Measurements from ENCODE around the gene EHHADH.

Gene EHHADH

GRCh38 chr3:185200639-185201038 is 53.2 kb downstream of the EHHADH start:
- H3K27ac ChIP-seq (ENCODE audit: low read depth, low read length): no peak overlapping the region
- peaks cover 4 to 21% of the 10 kb centered on the region in 2 donors for H3K36me3 ChIP-seq (ENCODE audit: control insufficient read depth in 1 of 2, insufficient read depth in 2 of 2, low read length in 2 of 2)

GRCh38 chr3:185199671-185200070 is 54.2 kb downstream of the EHHADH start:
- no peak overlapping the region for H3K4me3 ChIP-seq (ENCODE audit: low read depth in 1 of 2, low read length in 2 of 2)
- H3K4me1 ChIP-seq (ENCODE audit: control insufficient read depth in 1 of 2, insufficient read depth in 2 of 2, low read length in 2 of 2): no peaks in the 10 kb centered on the region

More at GRCh38 chr3:185200639-185201038, 53.2 kb downstream of the EHHADH start:
- Histone ChIP-seq H3K9ac (ENCODE audit: low read depth in 1 of 2, low read length in 2 of 2) (no peak overlapping the region), H3K4me1 (ENCODE audit: control insufficient read depth in 1 of 2, insufficient read depth in 2 of 2, low read length in 2 of 2) (no peaks in the 10 kb centered on the region), H3K4me3 (ENCODE audit: low read depth in 1 of 2, low read length in 2 of 2) (no peak overlapping the region), H3K9me3 (ENCODE audit: control insufficient read depth in 1 of 2, low read length in 2 of 2) (no peaks in the 10 kb centered on the region), H3K27me3 (ENCODE audit: control insufficient read depth in 1 of 2, insufficient read depth in 2 of 2, low read length in 2 of 2) (no peaks in the 10 kb centered on the region)

GRCh38 chr3:185199206-185199605 is 54.6 kb downstream of the EHHADH start:
- peaks cover 4 to 19% of the 10 kb centered on the region in 2 donors for H3K36me3 ChIP-seq (ENCODE audit: control insufficient read depth in 1 of 2, insufficient read depth in 2 of 2, low read length in 2 of 2)

More at GRCh38 chr3:185199671-185200070, 54.2 kb downstream of the EHHADH start:
- Histone ChIP-seq H3K9me3 (ENCODE audit: control insufficient read depth in 1 of 2, low read length in 2 of 2) (no peaks in the 10 kb centered on the region), H3K27ac (ENCODE audit: low read depth, low read length) (no peak overlapping the region), H3K27me3 (ENCODE audit: control insufficient read depth in 1 of 2, insufficient read depth in 2 of 2, low read length in 2 of 2) (no peaks in the 10 kb centered on the region), H3K9ac (ENCODE audit: low read depth in 1 of 2, low read length in 2 of 2) (no peak overlapping the region), H3K36me3 (ENCODE audit: control insufficient read depth in 1 of 2, insufficient read depth in 2 of 2, low read length in 2 of 2) (peaks cover 4 to 21% of the 10 kb centered on the region in 2 donors)

GRCh38 chr3:185197068-185197467 is 56.8 kb downstream of the EHHADH start:
- H3K27me3 ChIP-seq (ENCODE audit: control insufficient read depth in 1 of 2, insufficient read depth in 2 of 2, low read length in 2 of 2): no peaks in the 10 kb centered on the region
- no peaks in the 10 kb centered on the region for H3K4me1 ChIP-seq (ENCODE audit: control insufficient read depth in 1 of 2, insufficient read depth in 2 of 2, low read length in 2 of 2)
- no peak overlapping the region for H3K9ac ChIP-seq (ENCODE audit: low read depth in 1 of 2, low read length in 2 of 2)
- no peaks in the 10 kb centered on the region for H3K9me3 ChIP-seq (ENCODE audit: control insufficient read depth in 1 of 2, low read length in 2 of 2)
- H3K4me3 ChIP-seq (ENCODE audit: low read depth in 1 of 2, low read length in 2 of 2): no peak overlapping the region
- H3K36me3 ChIP-seq (ENCODE audit: control insufficient read depth in 1 of 2, insufficient read depth in 2 of 2, low read length in 2 of 2): peaks cover 14 to 25% of the 10 kb centered on the region in 2 donors
- no peak overlapping the region for H3K27ac ChIP-seq (ENCODE audit: low read depth, low read length)

More at GRCh38 chr3:185199206-185199605, 54.6 kb downstream of the EHHADH start:
- Histone ChIP-seq H3K9me3 (ENCODE audit: control insufficient read depth in 1 of 2, low read length in 2 of 2) (no peaks in the 10 kb centered on the region), H3K27ac (ENCODE audit: low read depth, low read length) (no peak overlapping the region), H3K4me3 (ENCODE audit: low read depth in 1 of 2, low read length in 2 of 2) (no peak overlapping the region), H3K4me1 (ENCODE audit: control insufficient read depth in 1 of 2, insufficient read depth in 2 of 2, low read length in 2 of 2) (no peaks in the 10 kb centered on the region), H3K9ac (ENCODE audit: low read depth in 1 of 2, low read length in 2 of 2) (no peak overlapping the region), H3K27me3 (ENCODE audit: control insufficient read depth in 1 of 2, insufficient read depth in 2 of 2, low read length in 2 of 2) (no peaks in the 10 kb centered on the region)

- Histone ChIP-seq H3K36me3 (ENCODE audit: control insufficient read depth in 1 of 2, insufficient read depth in 2 of 2, low read length in 2 of 2) (peaks cover 10 to 12% of the 10 kb centered on the region in 2 donors), H3K27ac (ENCODE audit: low read depth, low read length) (no peak overlapping the region), H3K9me3 (ENCODE audit: control insufficient read depth in 1 of 2, low read length in 2 of 2) (no peaks in the 10 kb centered on the region)
These were observed 58.2 kb downstream of the EHHADH start for GRCh38 chr3:185195652-185196051.

GRCh38 chr3:185188816-185189215 is 65.0 kb downstream of the EHHADH start:
- Histone ChIP-seq H3K4me3 (ENCODE audit: low read depth in 1 of 2, low read length in 2 of 2) (no peak overlapping the region), H3K9ac (ENCODE audit: low read depth in 1 of 2, low read length in 2 of 2) (no peak overlapping the region), H3K27me3 (ENCODE audit: control insufficient read depth in 1 of 2, insufficient read depth in 2 of 2, low read length in 2 of 2) (no peaks in the 10 kb centered on the region), H3K9me3 (ENCODE audit: control insufficient read depth in 1 of 2, low read length in 2 of 2) (no peaks in the 10 kb centered on the region), H3K4me1 (ENCODE audit: control insufficient read depth in 1 of 2, insufficient read depth in 2 of 2, low read length in 2 of 2) (no peaks in the 10 kb centered on the region), H3K36me3 (ENCODE audit: control insufficient read depth in 1 of 2, insufficient read depth in 2 of 2, low read length in 2 of 2) (peaks cover 10 to 12% of the 10 kb centered on the region in 2 donors), H3K27ac (ENCODE audit: low read depth, low read length) (no peak overlapping the region)

More at GRCh38 chr3:185195652-185196051, 58.2 kb downstream of the EHHADH start:
- Histone ChIP-seq H3K4me3 (ENCODE audit: low read depth in 1 of 2, low read length in 2 of 2) (no peak overlapping the region), H3K9ac (ENCODE audit: low read depth in 1 of 2, low read length in 2 of 2) (no peak overlapping the region), H3K27me3 (ENCODE audit: control insufficient read depth in 1 of 2, insufficient read depth in 2 of 2, low read length in 2 of 2) (no peaks in the 10 kb centered on the region), H3K4me1 (ENCODE audit: control insufficient read depth in 1 of 2, insufficient read depth in 2 of 2, low read length in 2 of 2) (no peaks in the 10 kb centered on the region)

GRCh38 chr3:185187391-185187790 is 66.5 kb downstream of the EHHADH start:
- no peak overlapping the region for H3K27ac ChIP-seq (ENCODE audit: low read depth, low read length)
- H3K4me1 ChIP-seq (ENCODE audit: control insufficient read depth in 1 of 2, insufficient read depth in 2 of 2, low read length in 2 of 2): no peaks in the 10 kb centered on the region

GRCh38 chr3:185176750-185177359 is 77.0 kb downstream of the EHHADH start:
- Histone ChIP-seq H3K9me3 (ENCODE audit: control insufficient read depth in 1 of 2, low read length in 2 of 2) (no peaks in the 10 kb centered on the region), H3K9ac (ENCODE audit: low read depth in 1 of 2, low read length in 2 of 2) (peak overlapping the region in 1 of 2 donors; percentile 6), H3K27me3 (ENCODE audit: control insufficient read depth in 1 of 2, insufficient read depth in 2 of 2, low read length in 2 of 2) (no peaks in the 10 kb centered on the region), H3K4me1 (ENCODE audit: control insufficient read depth in 1 of 2, insufficient read depth in 2 of 2, low read length in 2 of 2) (peaks cover 17 to 21% of the 10 kb centered on the region in 2 donors), H3K4me3 (ENCODE audit: low read depth in 1 of 2, low read length in 2 of 2) (no peak overlapping the region), H3K36me3 (ENCODE audit: control insufficient read depth in 1 of 2, insufficient read depth in 2 of 2, low read length in 2 of 2) (no peaks in the 10 kb centered on the region), H3K27ac (ENCODE audit: low read depth, low read length) (no peak overlapping the region)

More at GRCh38 chr3:185187391-185187790, 66.5 kb downstream of the EHHADH start:
- Histone ChIP-seq H3K36me3 (ENCODE audit: control insufficient read depth in 1 of 2, insufficient read depth in 2 of 2, low read length in 2 of 2) (peaks cover 3% of the 10 kb centered on the region in 2 donors), H3K9me3 (ENCODE audit: control insufficient read depth in 1 of 2, low read length in 2 of 2) (no peaks in the 10 kb centered on the region), H3K4me3 (ENCODE audit: low read depth in 1 of 2, low read length in 2 of 2) (no peak overlapping the region), H3K27me3 (ENCODE audit: control insufficient read depth in 1 of 2, insufficient read depth in 2 of 2, low read length in 2 of 2) (no peaks in the 10 kb centered on the region), H3K9ac (ENCODE audit: low read depth in 1 of 2, low read length in 2 of 2) (no peak overlapping the region)

GRCh38 chr3:185175370-185175987 is 78.4 kb downstream of the EHHADH start:
- peaks cover 17 to 21% of the 10 kb centered on the region in 2 donors for H3K4me1 ChIP-seq (ENCODE audit: control insufficient read depth in 1 of 2, insufficient read depth in 2 of 2, low read length in 2 of 2)
- peak overlapping the region; percentile 41 to 48 for H3K9ac ChIP-seq (ENCODE audit: low read depth in 1 of 2, low read length in 2 of 2)
- H3K27ac ChIP-seq (ENCODE audit: low read depth, low read length): peak overlapping the region; percentile 67
- no peaks in the 10 kb centered on the region for H3K9me3 ChIP-seq (ENCODE audit: control insufficient read depth in 1 of 2, low read length in 2 of 2)
- no peaks in the 10 kb centered on the region for H3K27me3 ChIP-seq (ENCODE audit: control insufficient read depth in 1 of 2, insufficient read depth in 2 of 2, low read length in 2 of 2)
- H3K36me3 ChIP-seq (ENCODE audit: control insufficient read depth in 1 of 2, insufficient read depth in 2 of 2, low read length in 2 of 2): no peaks in the 10 kb centered on the region
- H3K4me3 ChIP-seq (ENCODE audit: low read depth in 1 of 2, low read length in 2 of 2): peak overlapping the region; percentile 47 to 62
